GM12872 (cell line): ENCODE data around the gene CYP4F12.

Experiments used
- CTCF ChIP-seq: IDR thresholded peaks from 3 replicates; pipeline ENCODE4 v1.5.1; 2011; ENCODE audit warnings: low read depth, mild to moderate bottlenecking, low read length, moderate library complexity; ENCODE audit not compliant: insufficient read depth

Gene CYP4F12

GRCh38 chr19:15696654-15697194, 23.8 kb downstream of the CYP4F12 start:
- no peak for TF ChIP-seq CTCF

- TF ChIP-seq CTCF = no peak
These were observed 29.1 kb downstream of the CYP4F12 start for GRCh38 chr19:15701757-15702533.

- TF ChIP-seq CTCF = 0 out of 3 replicates have a peak, but pooled peaks have one; percentile 16
These were observed 29.6 kb downstream of the CYP4F12 start for GRCh38 chr19:15702534-15702930.

GRCh38 chr19:15714638-15715037, 41.8 kb downstream of the CYP4F12 start:
- TF ChIP-seq CTCF = no peak

GRCh38 chr19:15715642-15716041, 42.8 kb downstream of the CYP4F12 start:
- TF ChIP-seq CTCF = no peak

- TF ChIP-seq CTCF = no peak
These were observed 44.9 kb downstream of the CYP4F12 start for GRCh38 chr19:15717809-15718208.

- TF ChIP-seq CTCF = no peak
These were observed 48.4 kb downstream of the CYP4F12 start for GRCh38 chr19:15721268-15721667.
